Endodermal cell (in vitro differentiated cells): ENCODE results near the gene CD81. TPM values are rescaled to one million over a fixed set of nuclear protein-coding genes. Genes with fewer than 3 reads are reported as not detected.

Experiments used
- DNase-seq: peaks from one replicate; pipeline ENCODE4 v3.0.0-alpha.2; 2017
- H3K27ac ChIP-seq: 2 replicates; pipeline ENCODE4 v1.5.1; 2013; ENCODE audit warnings: mild to moderate bottlenecking, low read depth, low read length, moderate library complexity
- H3K27me3 ChIP-seq: 2 replicates; pipeline ENCODE4 v1.6.1; 2013; ENCODE audit warnings: mild to moderate bottlenecking, low read length, moderate library complexity; ENCODE audit not compliant: insufficient read depth, control insufficient read depth, poor library complexity, severe bottlenecking
- H3K36me3 ChIP-seq: 2 replicates; pipeline ENCODE4 v1.7.0; 2013; ENCODE audit warnings: mild to moderate bottlenecking, low read length, moderate library complexity; ENCODE audit not compliant: control insufficient read depth, insufficient read depth
- H3K4me1 ChIP-seq: one replicate; pipeline ENCODE4 v1.7.0; 2013; ENCODE audit warnings: low read length; ENCODE audit not compliant: control insufficient read depth, insufficient read depth
- H3K4me3 ChIP-seq: 2 replicates; pipeline ENCODE4 v1.5.1; 2013; ENCODE audit warnings: mild to moderate bottlenecking, low read length, moderate library complexity
- H3K9ac ChIP-seq: 2 replicates; pipeline ENCODE4 v1.6.1; 2013; ENCODE audit warnings: mild to moderate bottlenecking, low read length, moderate library complexity; ENCODE audit not compliant: poor library complexity, severe bottlenecking; ENCODE audit errors: extremely low read depth
- H3K9me3 ChIP-seq: 2 replicates; pipeline ENCODE4 v1.6.1; 2013; ENCODE audit warnings: mild to moderate bottlenecking, low read length, moderate library complexity; ENCODE audit not compliant: control insufficient read depth
- H3K27ac Mint-ChIP-seq: 2 replicates; pipeline ENCODE4 v1.8.0; 2020; ENCODE audit warnings: mixed read lengths
- H3K27me3 Mint-ChIP-seq: 2 replicates; pipeline ENCODE4 v1.8.0; 2021; ENCODE audit warnings: mild to moderate bottlenecking, mixed read lengths; ENCODE audit not compliant: insufficient read depth
- H3K36me3 Mint-ChIP-seq: 2 replicates; pipeline ENCODE4 v1.8.0; 2020; ENCODE audit warnings: low read depth, mixed read lengths
- H3K4me1 Mint-ChIP-seq: 2 replicates; pipeline ENCODE4 v1.8.0; 2020; ENCODE audit warnings: mixed read lengths
- H3K4me3 Mint-ChIP-seq: 2 replicates; pipeline ENCODE4 v1.8.0; 2020; ENCODE audit warnings: mild to moderate bottlenecking, moderate library complexity, mixed read lengths
- H3K9me3 Mint-ChIP-seq: 2 replicates; pipeline ENCODE4 v1.8.0; 2020; ENCODE audit warnings: mild to moderate bottlenecking, mixed read lengths
- CTCF ChIP-seq: fragments of 200-600 bp; sonication (generic); conservative IDR thresholded peaks from 2 replicates; pipeline ENCODE4 v1.5.0; 2021; ENCODE audit warnings: antibody characterized with exemption, mild to moderate bottlenecking
- WGBS, 2 experiments: methylation state at CpG; one replicate each; pipeline versions ENCODE4 v1.1.5 to v1.1.7; 2013; ENCODE audit warnings: missing lambda C conversion rate in 2 of 2, mixed read lengths in 1 of 2; ENCODE audit not compliant: insufficient coverage in 1 of 2, insufficient read length in 1 of 2; 5-methylcytosine and 5-hydroxymethylcytosine counted together
- total RNA-seq, 2 donors: library from RNA; stranded (reverse); fragmentation: NEBNext Ultra II Directional in 1 of 2; extraction: Animal tissue kit (Norgen Biotek cat#: 25700) in 1 of 2; gene quantifications; 2 replicates in 1 of 2; 3 replicates in 1 of 2; pipeline ENCODE4 v1.2.1, GENCODE V29; 2021

Gene CD81
- total RNA-seq, 2 donors from 2014 or later: 275 to 331 TPM

DNA sequence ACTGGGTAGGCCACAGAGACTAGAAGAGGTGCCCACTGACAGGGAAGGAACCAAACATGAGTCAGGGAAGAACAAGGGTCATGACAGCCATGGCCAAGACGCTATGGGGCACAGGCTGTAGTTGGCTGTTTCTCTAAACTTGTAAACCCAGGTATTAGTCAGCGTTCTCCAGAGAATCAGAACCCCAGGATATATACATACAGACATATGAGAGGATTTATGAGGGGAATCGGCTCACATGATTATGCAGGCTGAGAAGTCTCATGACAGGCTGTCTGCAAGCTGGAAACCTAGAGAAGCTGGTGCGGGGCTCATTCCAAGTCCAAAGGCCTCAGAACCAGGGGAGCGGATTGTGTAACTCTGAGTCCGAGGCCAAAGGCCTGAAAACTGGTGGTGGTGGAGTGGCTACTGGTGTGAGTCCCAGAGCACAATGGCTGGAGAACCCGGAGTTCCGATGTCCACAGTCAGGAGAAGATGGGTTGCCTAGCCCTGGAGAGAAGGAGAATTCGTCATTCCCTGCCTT is 29.7 kb upstream of the CD81 start:
- 82 to 83% methylated on average over 6 to 9 of the region's 9 CpGs for WGBS, 2 experiments
- TF ChIP-seq CTCF: no peak
- Histone ChIP-seq H3K27me3 (no peaks in the 10 kb centered on the region), H3K4me1 (no peaks in the 10 kb centered on the region), H3K27ac (no peak overlapping the region), H3K9ac (no peak overlapping the region), H3K4me3 (no peak overlapping the region), H3K36me3 (no peaks in the 10 kb centered on the region), H3K9me3 (peaks cover 19% of the 10 kb centered on the region)
- Mint-ChIP-seq H3K27ac (no peak overlapping the region), H3K4me1 (no peaks in the 10 kb centered on the region), H3K36me3 (peaks cover 4% of the 10 kb centered on the region), H3K27me3 (peaks cover 9% of the 10 kb centered on the region), H3K9me3 (peaks cover 49% of the 10 kb centered on the region), H3K4me3 (no peak overlapping the region)
- DNase-seq: no peak

DNA sequence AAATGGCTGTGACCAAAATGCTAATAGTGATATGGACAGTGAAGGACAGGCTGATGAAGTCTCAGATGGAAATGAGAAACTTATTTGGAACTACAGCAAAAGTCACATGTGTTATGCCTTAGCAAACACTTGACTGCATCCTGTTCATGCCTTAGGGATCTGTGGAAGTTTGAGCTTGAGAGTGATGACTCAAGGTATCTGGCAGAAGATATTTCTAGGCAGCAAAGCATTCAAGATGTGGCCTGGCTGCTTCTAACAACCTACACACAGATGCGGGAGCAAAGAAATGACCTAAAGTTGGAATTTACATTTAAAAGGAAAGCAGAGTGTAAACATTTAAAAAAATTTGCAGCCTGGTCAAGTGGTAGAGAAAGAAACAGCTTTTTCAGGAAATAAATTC is 28.1 kb upstream of the CD81 start:
- no peaks in the 10 kb centered on the region for H3K27me3 ChIP-seq

GRCh38 chr11:2351701-2352100 is 25.4 kb upstream of the CD81 start:
- peaks cover 49% of the 10 kb centered on the region for H3K9me3 Mint-ChIP-seq
- no peak for TF ChIP-seq CTCF

More for the DNA sequence above, 28.1 kb upstream of the CD81 start:
- WGBS, 2 experiments: 89 to 92% methylated on average over 1 of the region's 1 CpG
- Histone ChIP-seq H3K4me3 (no peak overlapping the region), H3K4me1 (no peaks in the 10 kb centered on the region), H3K9ac (no peak overlapping the region), H3K36me3 (no peaks in the 10 kb centered on the region), H3K27ac (no peak overlapping the region), H3K9me3 (peaks cover 19% of the 10 kb centered on the region)
- TF ChIP-seq CTCF: no peak
- no peak overlapping the region for H3K4me3 Mint-ChIP-seq
- no peak overlapping the region for H3K27ac Mint-ChIP-seq
- H3K36me3 Mint-ChIP-seq: peaks cover 4% of the 10 kb centered on the region
- H3K9me3 Mint-ChIP-seq: peaks cover 47% of the 10 kb centered on the region
- H3K4me1 Mint-ChIP-seq: no peaks in the 10 kb centered on the region
- DNase-seq: no peak
- H3K27me3 Mint-ChIP-seq: peaks cover 9% of the 10 kb centered on the region

More at GRCh38 chr11:2351701-2352100, 25.4 kb upstream of the CD81 start:
- no peaks in the 10 kb centered on the region for H3K27me3 ChIP-seq
- no peak overlapping the region for H3K27ac Mint-ChIP-seq
- H3K36me3 ChIP-seq: no peaks in the 10 kb centered on the region
- no peak overlapping the region for H3K4me3 Mint-ChIP-seq
- peaks cover 4% of the 10 kb centered on the region for H3K36me3 Mint-ChIP-seq
- H3K4me1 Mint-ChIP-seq: no peaks in the 10 kb centered on the region
- peaks cover 19% of the 10 kb centered on the region for H3K9me3 ChIP-seq
- no peak for DNase-seq
- peaks cover 11% of the 10 kb centered on the region for H3K27me3 Mint-ChIP-seq
- no peak overlapping the region for H3K4me3 ChIP-seq
- WGBS, 2 experiments: 87 to 100% methylated on average over 1 to 3 of the region's 3 CpGs
- no peak overlapping the region for H3K27ac ChIP-seq
- H3K4me1 ChIP-seq: no peaks in the 10 kb centered on the region
- H3K9ac ChIP-seq: no peak overlapping the region
